Activated CD8-positive, alpha-beta T cell treated with anti-CD3 and anti-CD28 coated beads for 36 hours (primary cell): ENCODE results near the gene GPRC5A. TPM values are rescaled to one million over a fixed set of nuclear protein-coding genes. Genes with fewer than 3 reads are reported as not detected.

Source experiments
- total RNA-seq, 2 experiments: library from RNA; stranded (reverse); gene quantifications; one replicate each; pipeline ENCODE4 v1.2.3, GENCODE V29; 2021

The GPRC5A gene
- total RNA-seq, 2 experiments from 2014 or later, result 0.11 TPM; not detected in 1

Other genes starting within 250 kb of the GPRC5A start
- gene GPR19, start 195.4 kb upstream of the GPRC5A start, total RNA-seq, result 10 to 100 TPM; 17.3 to 17.6 TPM
- 10 to 100 TPM; 39.9 to 40.8 TPM for gene CDKN1B, start 174.2 kb upstream of the GPRC5A start, total RNA-seq
- 1 to 10 TPM; 5.7 to 6.3 TPM for gene APOLD1, start 105.9 kb upstream of the GPRC5A start, total RNA-seq
- 10 to 100 TPM; 86.0 to 96.9 TPM for gene DDX47, start 78.2 kb upstream of the GPRC5A start, total RNA-seq
- gene GPRC5D, start 60.6 kb downstream of the GPRC5A start, total RNA-seq, result not detected
- 10 to 100 TPM; 23.9 to 24.8 TPM for gene HEBP1, start 108.7 kb downstream of the GPRC5A start, total RNA-seq
- gene FAM234B, start 152.8 kb downstream of the GPRC5A start, total RNA-seq, result 10 to 100 TPM; 10.0 to 10.7 TPM
- gene GSG1, start 212.1 kb downstream of the GPRC5A start, total RNA-seq, result not detected